SK-N-SH (cell line): Measurements from ENCODE around the gene RHEBL1. TPM values are rescaled to one million over a fixed set of nuclear protein-coding genes. Genes with fewer than 3 reads are reported as not detected.
A peak's percentile ranks its signal among the peaks of the same experiment; 100 is the strongest.

ENCODE experiments used
- CTCF ChIA-PET: fragments of 300-600, 350-600 bp; formaldehyde crosslinking; extraction: SDS; loops from one replicate; lab custom pipeline; 2021; lab: Yijun Ruan, JAX
- POLR2A ChIA-PET: fragments of 350-600 bp; sonication (Branson Sonifier 250); formaldehyde crosslinking; extraction: SDS; loops from one replicate; lab custom pipeline; 2020; ENCODE audit warnings: antibody characterized with exemption, inconsistent platforms; lab: Yijun Ruan, JAX
- DNase-seq: peaks from one replicate; pipeline ENCODE4 v3.0.0; 2012
- H2AFZ ChIP-seq: fragments of 200-600 bp; sonication (generic); 2 replicates; pipeline ENCODE4 v1.8.1; 2016; ENCODE audit warnings: antibody characterized with exemption, mild to moderate bottlenecking, low read depth
- H3F3A ChIP-seq: fragments of 200-600 bp; sonication (generic); replicated peaks from 2 replicates; pipeline ENCODE3; 2016; ENCODE audit warnings: antibody characterized with exemption, mild to moderate bottlenecking; ENCODE audit not compliant: insufficient read depth
- H3K27ac ChIP-seq, 2 experiments: fragments of 200-500 bp in 1 of 2; fragments of 200-600 bp in 1 of 2; sonication (Bioruptor generic) in 1 of 2; sonication (generic), shearing (Covaris generic) in 1 of 2; 2 replicates each; pipeline versions ENCODE4 v1.5.1 to v1.6.1; 2014 to 2016; ENCODE audit warnings: low read depth in 2 of 2, inconsistent platforms in 1 of 2, low read length in 1 of 2, mild to moderate bottlenecking in 1 of 2, mixed read lengths in 1 of 2
- H3K27me3 ChIP-seq: fragments of 200-600 bp; sonication (generic), shearing (Covaris generic); 2 replicates; pipeline ENCODE4 v1.6.1; 2016; ENCODE audit warnings: mixed run types; ENCODE audit not compliant: insufficient read depth
- H3K36me3 ChIP-seq, 2 experiments: fragments of 200-500 bp in 1 of 2; fragments of 200-600 bp in 1 of 2; sonication (Bioruptor generic) in 1 of 2; sonication (generic) in 1 of 2; replicated peaks in 1 of 2; 2 replicates each; pipeline versions ENCODE3 to v1.5.1; 2014 to 2016; ENCODE audit warnings: low read length in 1 of 2, mild to moderate bottlenecking in 1 of 2; ENCODE audit not compliant: insufficient read depth in 2 of 2, control insufficient read depth in 1 of 2
- H3K4me1 ChIP-seq, 2 experiments: fragments of 200-500 bp in 1 of 2; fragments of 200-600 bp in 1 of 2; sonication (Bioruptor generic) in 1 of 2; sonication (generic), shearing (Covaris generic) in 1 of 2; 2 replicates each; pipeline versions ENCODE4 v1.5.1 to v1.6.1; 2014 to 2016; ENCODE audit warnings: low read depth in 1 of 2, low read length in 1 of 2, mixed run types in 1 of 2; ENCODE audit not compliant: insufficient read depth in 2 of 2, control insufficient read depth in 1 of 2
- H3K4me2 ChIP-seq: fragments of 200-600 bp; sonication (generic), shearing (Covaris generic); 2 replicates; pipeline ENCODE4 v1.6.1; 2017; ENCODE audit warnings: mixed run types
- H3K4me3 ChIP-seq, 2 experiments: fragments of 200-500 bp in 1 of 2; fragments of 200-600 bp in 1 of 2; sonication (Bioruptor generic) in 1 of 2; sonication (generic), shearing (Covaris generic) in 1 of 2; 2 replicates each; pipeline versions ENCODE4 v1.5.1 to v1.8.1; 2014 to 2016; ENCODE audit warnings: low read depth in 2 of 2, inconsistent platforms in 1 of 2, low read length in 1 of 2, mild to moderate bottlenecking in 1 of 2, mixed read lengths in 1 of 2, moderate library complexity in 1 of 2
- H3K79me2 ChIP-seq: fragments of 200-600 bp; sonication (generic); 2 replicates; pipeline ENCODE4 v1.8.1; 2017; ENCODE audit warnings: mild to moderate bottlenecking; ENCODE audit not compliant: insufficient read depth
- H3K9ac ChIP-seq: fragments of 200-600 bp; sonication (generic); 2 replicates; pipeline ENCODE4 v1.6.1; 2017; ENCODE audit warnings: mixed run types
- H3K9me2 ChIP-seq: fragments of 200-600 bp; sonication (generic); 2 replicates; pipeline ENCODE4 v1.6.1; 2017; ENCODE audit warnings: mixed run types
- H3K9me3 ChIP-seq: fragments of 200-600 bp; sonication (generic); 2 replicates; pipeline ENCODE4 v1.6.1; 2017; ENCODE audit warnings: mixed run types, mild to moderate bottlenecking, moderate library complexity
- H4K20me1 ChIP-seq: fragments of 200-600 bp; sonication (generic); 2 replicates; pipeline ENCODE4 v1.6.1; 2017; ENCODE audit warnings: mild to moderate bottlenecking, mixed run types; ENCODE audit not compliant: insufficient read depth
- CTCF ChIP-seq: fragments of 200-600 bp; sonication (generic); IDR thresholded peaks from 2 replicates; pipeline ENCODE4 v1.6.1; 2017; ENCODE audit warnings: antibody characterized with exemption, mild to moderate bottlenecking, moderate library complexity
- EZH2phosphoT487 ChIP-seq: fragments of 200-600 bp; sonication (generic); IDR thresholded peaks from 2 replicates; pipeline ENCODE4 v1.6.1; 2017; ENCODE audit warnings: low read depth, mixed run types, mild to moderate bottlenecking, antibody characterized with exemption, moderate library complexity, borderline replicate concordance
- FOXM1 ChIP-seq: IDR thresholded peaks from 2 replicates; pipeline ENCODE4 v1.4.0; 2012; ENCODE audit warnings: low read depth, mild to moderate bottlenecking
- GABPA ChIP-seq: IDR thresholded peaks from 2 replicates; pipeline ENCODE4 v1.4.0; 2012; ENCODE audit warnings: low read depth, mild to moderate bottlenecking
- IRF3 ChIP-seq: fragments of 150-350 bp; IDR thresholded peaks from 2 replicates; pipeline ENCODE4 v1.6.1; 2016; ENCODE audit warnings: mild to moderate bottlenecking, low read depth, low read length
- JUND ChIP-seq: IDR thresholded peaks from 2 replicates; pipeline ENCODE4 v1.4.0; 2012
- MAX ChIP-seq: IDR thresholded peaks from 2 replicates; pipeline ENCODE4 v1.4.0; 2012; ENCODE audit warnings: low read depth
- MXI1 ChIP-seq: IDR thresholded peaks from 2 replicates; pipeline ENCODE4 v1.6.1; 2012; ENCODE audit warnings: mild to moderate bottlenecking, low read depth, low read length, improper control_type of control experiment
- NFIC ChIP-seq: IDR thresholded peaks from 2 replicates; pipeline ENCODE4 v1.4.0; 2012; ENCODE audit warnings: borderline replicate concordance
- RAD21 ChIP-seq: IDR thresholded peaks from 2 replicates; pipeline ENCODE4 v1.6.1; 2012; ENCODE audit warnings: mild to moderate bottlenecking, low read length
- RCOR1 ChIP-seq: fragments of 150-350 bp; IDR thresholded peaks from 2 replicates; pipeline ENCODE4 v1.6.1; 2017; ENCODE audit warnings: antibody characterized with exemption, low read length
- RXRA ChIP-seq: IDR thresholded peaks from 2 replicates; pipeline ENCODE4 v1.4.0; 2012; ENCODE audit warnings: low read depth, mild to moderate bottlenecking, borderline replicate concordance
- SIN3A ChIP-seq: IDR thresholded peaks from 2 replicates; pipeline ENCODE4 v1.6.1; 2012; ENCODE audit warnings: low read depth, mild to moderate bottlenecking, low read length, moderate library complexity, borderline replicate concordance
- TAF1 ChIP-seq: IDR thresholded peaks from 2 replicates; pipeline ENCODE4 v1.6.1; 2012; ENCODE audit warnings: low read depth, mild to moderate bottlenecking, low read length, moderate library complexity, borderline replicate concordance
- TCF12 ChIP-seq: IDR thresholded peaks from 2 replicates; pipeline ENCODE4 v1.4.0; 2012
- TEAD4 ChIP-seq: IDR thresholded peaks from 2 replicates; pipeline ENCODE4 v1.4.0; 2012; ENCODE audit warnings: mild to moderate bottlenecking, borderline replicate concordance; ENCODE audit not compliant: insufficient read depth
- USF1 ChIP-seq: IDR thresholded peaks from 2 replicates; pipeline ENCODE4 v1.4.0; 2012; ENCODE audit warnings: low read depth, borderline replicate concordance
- YY1 ChIP-seq: IDR thresholded peaks from 2 replicates; pipeline ENCODE4 v1.4.0; 2012; ENCODE audit warnings: low read depth, mild to moderate bottlenecking
- WGBS: methylation state at CpG from one replicate; pipeline ENCODE4 v1.1.6; 2017; ENCODE audit warnings: low lambda C conversion rate; 5-methylcytosine and 5-hydroxymethylcytosine counted together
- polyA plus RNA-seq, 3 experiments: library from polyadenylated mRNA; depleted of rRNA; stranded (reverse); fragments of >200 nt; gene quantifications; 2 replicates each; pipeline ENCODE4 v1.2.3, GENCODE V29; 2012

RHEBL1 gene
- polyA plus RNA-seq, 1 of the 3 experiments (the other 2 are of a cell fraction), result 2.2 TPM

- ChIA-PET POLR2A (no interaction called here), CTCF (interaction anchor here (0.6 to 5.2 kb wide), 19 partner anchors 10 to 180 kb away, joined by 3 to 49 read pairs (median 5); partner anchors contain the start of genes DDN, FKBP11, KMT2D and PRKAG1)
- Histone ChIP-seq H3K4me1 (peaks cover 0 to under 1% of the 10 kb centered on the region in 2 experiments; a peak in 1 of 4 replicates), H3K4me3 (no peak overlapping the region), H4K20me1 (0 out of 2 replicates have a peak, but pooled peaks cover 6% of the 10 kb centered on the region), H3K4me2 (no peak overlapping the region), H3F3A (no peaks in the 10 kb centered on the region), H3K36me3 (peaks cover 59 to 89% of the 10 kb centered on the region in 2 experiments), H3K9me3 (no peaks in the 10 kb centered on the region), H3K79me2 (peaks cover 9% of the 10 kb centered on the region; the same call in 1 of the 2 replicates), H3K27ac (no peak overlapping the region), H2AFZ (no peak overlapping the region), H3K9me2 (no peaks in the 10 kb centered on the region), H3K27me3 (no peaks in the 10 kb centered on the region), H3K9ac (no peak overlapping the region)
- over 99% methylated on average over 12 of the region's 12 CpGs for WGBS
- no peak for DNase-seq
- no peak for TF ChIP-seq SIN3A
- no peak for TF ChIP-seq TAF1
- no peak for TF ChIP-seq TCF12
- no peak for TF ChIP-seq JUND
- TF ChIP-seq TEAD4, result no peak
- no peak for TF ChIP-seq NFIC
- no peak for TF ChIP-seq YY1
- TF ChIP-seq RAD21, result no peak
- TF ChIP-seq RXRA, result no peak
- no peak for TF ChIP-seq MAX
- no peak for TF ChIP-seq GABPA
- no peak for TF ChIP-seq USF1
- TF ChIP-seq FOXM1, result no peak
- TF ChIP-seq IRF3, result no peak
- no peak for TF ChIP-seq EZH2phosphoT487
Observed at GRCh38 chr12:49044660-49045059, 25.1 kb downstream of the RHEBL1 start.

GRCh38 chr12:49043856-49044258 lies 25.9 kb downstream of the RHEBL1 start:
- Histone ChIP-seq H3K27me3 (no peaks in the 10 kb centered on the region), H3K4me3 (no peak overlapping the region), H3K9me3 (no peaks in the 10 kb centered on the region), H3K27ac (no peak overlapping the region), H3F3A (no peaks in the 10 kb centered on the region), H2AFZ (no peak overlapping the region), H3K4me1 (no peaks in the 10 kb centered on the region), H3K9ac (no peak overlapping the region), H3K79me2 (peaks cover 4% of the 10 kb centered on the region; the same call in 1 of the 2 replicates), H4K20me1 (0 out of 2 replicates have a peak, but pooled peaks cover under 1% of the 10 kb centered on the region), H3K4me2 (no peak overlapping the region), H3K9me2 (no peaks in the 10 kb centered on the region), H3K36me3 (peaks cover 58 to 89% of the 10 kb centered on the region in 2 experiments)
- CTCF ChIA-PET, result interaction anchor here (0.6 to 5.2 kb wide), 25 partner anchors 9 to 236 kb away, joined by 3 to 49 read pairs (median 5); partner anchors contain the start of genes DDN, FKBP11, KMT2D and PRKAG1
- TF ChIP-seq YY1 (no peak), MXI1 (no peak), TEAD4 (no peak), RCOR1 (no peak), CTCF (peak; percentile 67)
- 72% methylated on average over 11 of the region's 11 CpGs for WGBS
- peak; percentile 80 for DNase-seq
- POLR2A ChIA-PET, result interaction anchor here (0.9 kb wide), 1 partner anchor 12 kb away, joined by 3 read pairs; no protein-coding TSS in a partner anchor
